HCT116 (cell line): ENCODE data around the gene FITM1. TPM values are rescaled to one million over a fixed set of nuclear protein-coding genes. Genes with fewer than 3 reads are reported as not detected.
A peak's percentile ranks its signal among the peaks of the same experiment; 100 is the strongest.

Experiments used
- ATAC-seq: fragments of 200-7000 bp; cut with Tn5 transposase; 2 replicates; pipeline ENCODE4 v1.9.1; 2020; ENCODE audit warnings: mild to moderate bottlenecking, moderate library complexity
- BruUV-seq: library from RNA; stranded (reverse); fragments of 400-500 nt; replicated peaks from 2 replicates; lab custom pipeline; 2021; lab: Mats Ljungman, UMichigan
- CTCF ChIA-PET: fragments of 300-600 bp; sonication (Branson Sonifier 250); formaldehyde crosslinking; loops from one replicate; lab custom pipeline; 2021; ENCODE audit warnings: antibody characterized with exemption; lab: Charles Lee
- POLR2A ChIA-PET: fragments of 300-600, 350-600 bp; sonication (Branson Sonifier 250); formaldehyde crosslinking; loops from one replicate; lab custom pipeline; 2021; ENCODE audit warnings: antibody characterized with exemption; lab: Charles Lee
- RAD21 ChIA-PET, 2 experiments: fragments of 300-600 bp; sonication (Branson Sonifier 250); formaldehyde crosslinking; loops; one replicate each; lab custom pipeline; 2023; ENCODE audit warnings: low total read pairs in 2 of 2; ENCODE audit not compliant: uncharacterized antibody in 2 of 2, unreplicated experiment in 2 of 2, low non-redundant PET in 1 of 2; lab: Charles Lee
- DNase-seq: peaks from one replicate; pipeline ENCODE4 v3.0.0-alpha.2; 2010; ENCODE audit warnings: low read depth, low spot score
- H2AFZ ChIP-seq: fragments of 200-600 bp; shearing (Covaris generic), sonication (generic); 2 replicates; pipeline ENCODE4 v1.6.1; 2017; ENCODE audit warnings: low read depth, mixed run types, mixed read lengths, antibody characterized with exemption, low read length; ENCODE audit not compliant: poor library complexity, severe bottlenecking
- H3K27ac ChIP-seq: 2 replicates; pipeline ENCODE4 v1.5.1; 2012; ENCODE audit warnings: low read depth, low read length
- H3K27me3 ChIP-seq: fragments of 200-600 bp; sonication (generic); 2 replicates; pipeline ENCODE4 v1.6.1; 2016; ENCODE audit warnings: mixed run types, low read length, mixed read lengths; ENCODE audit not compliant: insufficient read depth
- H3K36me3 ChIP-seq, 2 experiments: fragments of 200-500 bp in 1 of 2; fragments of 200-600 bp in 1 of 2; sonication (Bioruptor generic) in 1 of 2; sonication (generic) in 1 of 2; 2 replicates each; pipeline versions ENCODE4 v1.5.1 to v1.6.1; 2014 to 2016; ENCODE audit warnings: low read length in 2 of 2, inconsistent platforms in 1 of 2, mixed read lengths in 1 of 2, mixed run types in 1 of 2; ENCODE audit not compliant: insufficient read depth in 2 of 2, control insufficient read depth in 1 of 2
- H3K4me1 ChIP-seq, 2 experiments: fragments of 200-600 bp in 1 of 2; sonication (generic) in 1 of 2; 2 replicates each; pipeline versions ENCODE4 v1.5.1 to v1.6.1; 2012 to 2017; ENCODE audit warnings: low read length in 2 of 2, inconsistent platforms in 1 of 2, mild to moderate bottlenecking in 1 of 2, mixed read lengths in 1 of 2, mixed run types in 1 of 2, moderate library complexity in 1 of 2; ENCODE audit not compliant: insufficient read depth in 2 of 2, control insufficient read depth in 1 of 2
- H3K4me2 ChIP-seq: fragments of 200-600 bp; sonication (generic); 2 replicates; pipeline ENCODE4 v1.6.1; 2017; ENCODE audit warnings: mixed run types, low read length, mixed read lengths
- H3K4me3 ChIP-seq, 2 experiments: fragments of 200-600 bp in 1 of 2; sonication (generic) in 1 of 2; replicated peaks in 1 of 2; 2 replicates each; pipeline ENCODE4 v1.5.1; 2011 to 2016; ENCODE audit warnings: low read length in 2 of 2, control low read depth in 1 of 2, low read depth in 1 of 2, mild to moderate bottlenecking in 1 of 2, mixed read lengths in 1 of 2, mixed run types in 1 of 2
- H3K79me2 ChIP-seq: fragments of 200-600 bp; sonication (generic); 2 replicates; pipeline ENCODE4 v1.6.1; 2017; ENCODE audit warnings: mild to moderate bottlenecking, mixed run types, low read length, moderate library complexity, mixed read lengths; ENCODE audit not compliant: insufficient read depth
- H3K9ac ChIP-seq: fragments of 200-600 bp; sonication (generic); 2 replicates; pipeline ENCODE4 v1.6.1; 2016; ENCODE audit warnings: low read length, mixed read lengths
- H3K9me2 ChIP-seq: fragments of 200-600 bp; sonication (generic), shearing (Covaris generic); 2 replicates; pipeline ENCODE4 v1.6.1; 2017; ENCODE audit warnings: mixed run types, mild to moderate bottlenecking, moderate library complexity; ENCODE audit not compliant: insufficient read depth
- H3K9me3 ChIP-seq, 2 experiments: fragments of 200-500 bp in 1 of 2; fragments of 200-600 bp in 1 of 2; sonication (Bioruptor generic) in 1 of 2; sonication (generic) in 1 of 2; 2 replicates each; pipeline ENCODE4 v1.6.1; 2014 to 2017; ENCODE audit warnings: low read length in 2 of 2, mixed read lengths in 2 of 2, inconsistent platforms in 1 of 2, low read depth in 1 of 2, mild to moderate bottlenecking in 1 of 2, mixed run types in 1 of 2, moderate library complexity in 1 of 2; ENCODE audit not compliant: control insufficient read depth in 1 of 2, insufficient read depth in 1 of 2
- H4K20me1 ChIP-seq: fragments of 200-600 bp; sonication (generic), shearing (Covaris generic); 2 replicates; pipeline ENCODE4 v1.6.1; 2017; ENCODE audit warnings: mixed run types, mild to moderate bottlenecking, moderate library complexity; ENCODE audit not compliant: insufficient read depth
- ATF3 ChIP-seq: IDR thresholded peaks from 2 replicates; pipeline ENCODE4 v1.6.1; 2012
- CBX3 ChIP-seq: IDR thresholded peaks from 2 replicates; pipeline ENCODE4 v1.6.1; 2012; ENCODE audit warnings: low read depth
- CEBPB ChIP-seq: IDR thresholded peaks from 2 replicates; pipeline ENCODE4 v1.6.1; 2012; ENCODE audit warnings: low read depth
- CTCF ChIP-seq, 3 experiments: fragments of 200-600 bp in 1 of 3; sonication (generic) in 1 of 3; IDR thresholded peaks in 2 of 3; conservative IDR thresholded peaks in 1 of 3; 2 replicates each; pipeline ENCODE4 v1.5.1; 2012 to 2017; ENCODE audit warnings: low read depth in 2 of 3, low read length in 2 of 3, antibody characterized with exemption in 1 of 3, borderline replicate concordance in 1 of 3, control low read depth in 1 of 3, mild to moderate bottlenecking in 1 of 3, mixed read lengths in 1 of 3, mixed run types in 1 of 3, moderate library complexity in 1 of 3; ENCODE audit not compliant: insufficient read depth in 1 of 3
- EGR1 ChIP-seq: IDR thresholded peaks from 2 replicates; pipeline ENCODE4 v1.6.1; 2012; ENCODE audit warnings: low read depth
- EZH2 ChIP-seq: fragments of 200-600 bp; sonication (generic); IDR thresholded peaks from 2 replicates; pipeline ENCODE4 v1.6.1; 2017; ENCODE audit warnings: antibody characterized with exemption, mixed run types
- EZH2phosphoT487 ChIP-seq: fragments of 200-600 bp; IDR thresholded peaks from 2 replicates; pipeline ENCODE4 v1.6.1; 2018; ENCODE audit warnings: antibody characterized with exemption, borderline replicate concordance
- FOSL1 ChIP-seq: IDR thresholded peaks from 2 replicates; pipeline ENCODE4 v1.6.1; 2012; ENCODE audit warnings: low read depth
- MAX ChIP-seq: IDR thresholded peaks from 2 replicates; pipeline ENCODE4 v1.6.1; 2012
- POLR2A ChIP-seq: IDR thresholded peaks from 2 replicates; pipeline ENCODE4 v1.7.0; 2011; ENCODE audit warnings: borderline replicate concordance; ENCODE audit not compliant: insufficient read depth, insufficient read length; ENCODE audit errors: extremely low read depth
- POLR2AphosphoS5 ChIP-seq: IDR thresholded peaks from 2 replicates; pipeline ENCODE4 v1.6.1; 2011; ENCODE audit warnings: mild to moderate bottlenecking, low read depth, low read length, moderate library complexity
- TCF7L2 ChIP-seq: IDR thresholded peaks from 2 replicates; pipeline ENCODE4 v1.7.0; 2011; ENCODE audit warnings: borderline replicate concordance, inconsistent platforms; ENCODE audit not compliant: insufficient read depth, insufficient read length; ENCODE audit errors: extremely low read depth
- YY1 ChIP-seq: IDR thresholded peaks from 2 replicates; pipeline ENCODE4 v1.6.1; 2011; ENCODE audit warnings: low read length, low read depth, moderate library complexity, mild to moderate bottlenecking; ENCODE audit not compliant: insufficient replicate concordance; ENCODE audit errors: extremely low read depth
- intact Hi-C: fragments of 100-400 bp; cut with micrococcal nuclease; formaldehyde crosslinking; loops from 2 replicates; pipeline ENCODE4 v1.10.0; 2022
- total RNA-seq: library from RNA; stranded (reverse); gene quantifications from one replicate; pipeline ENCODE4 v1.2.1, GENCODE V29; 2021; ENCODE audit not compliant: unreplicated experiment

The FITM1 gene
- total RNA-seq, 1 experiment from 2014 or later, result 0.81 TPM

GRCh38 chr14:24145219-24145618 is 14.8 kb downstream of the FITM1 start:
- ChIA-PET CTCF (interaction anchor here (2.4 to 3.9 kb wide), 2 partner anchors 16 to 36 kb away, joined by 7 to 19 read pairs; partner anchors contain the start of gene IRF9), RAD21 (no interaction called here), POLR2A (interaction anchor here (2.3 kb wide), 1 partner anchor 51 kb away, joined by 9 read pairs; the partner anchor contains the start of gene PCK2)
- DNase-seq (no peak), ATAC-seq (no peak)
- no peak for TF ChIP-seq TCF7L2
- TF ChIP-seq EZH2phosphoT487, result no peak
- TF ChIP-seq POLR2A, result no peak
- no peak for TF ChIP-seq CEBPB
- TF ChIP-seq ATF3, result no peak
- no peak for TF ChIP-seq EZH2
- TF ChIP-seq MAX, result no peak
- no peak for TF ChIP-seq CTCF (IDR thresholded peaks at IDR 0.05 in 2 of 3, conservative IDR thresholded peaks at IDR 0.05 in 1 of 3; ENCODE audit: borderline replicate concordance in 1 of 3, insufficient read depth in 1 of 3, low read depth in 2 of 3, low read length in 2 of 3)
- no peak for TF ChIP-seq FOSL1
- TF ChIP-seq EGR1, result no peak
- no peak for TF ChIP-seq YY1
- TF ChIP-seq POLR2AphosphoS5, result no peak
- no peak for TF ChIP-seq CBX3
- intact Hi-C loops, result no loop called here
- Histone ChIP-seq H3K9me3 (no peaks in the 10 kb centered on the region), H2AFZ (no peak overlapping the region), H3K9me2 (no peaks in the 10 kb centered on the region), H3K9ac (peak overlapping the region; percentile 86), H4K20me1 (no peaks in the 10 kb centered on the region), H3K36me3 (peaks cover 16 to 19% of the 10 kb centered on the region in 2 experiments; a peak in 3 of 4 replicates), H3K4me2 (peak overlapping the region; percentile 92), H3K27ac (peak overlapping the region; percentile 83), H3K4me1 (peaks cover 19 to 27% of the 10 kb centered on the region in 2 experiments), H3K79me2 (peaks cover 61% of the 10 kb centered on the region), H3K4me3 (peak overlapping the region; percentile 97 to 99), H3K27me3 (no peaks in the 10 kb centered on the region)
- BruUV-seq, result no TSS peak
